GM10248 (cell line): Measurements from ENCODE around the gene ACAP3.

Experiments
- CTCF ChIA-PET: fragments of 300-600 bp; sonication (Branson Sonifier 250); formaldehyde crosslinking; extraction: SDS; loops from one replicate; lab custom pipeline; 2021; ENCODE audit warnings: antibody characterized with exemption; lab: Yijun Ruan, JAX
- POLR2A ChIA-PET: fragments of 350-650 bp; sonication (Branson Sonifier 250); formaldehyde crosslinking; extraction: SDS; loops from one replicate; lab custom pipeline; 2020; ENCODE audit warnings: antibody characterized with exemption; lab: Yijun Ruan, JAX
- DNase-seq: peaks from one replicate; pipeline ENCODE4 v3.0.0; 2012; ENCODE audit errors: extremely low spot score
- TF ChIP-seq, protein P1 (sequence below): IDR thresholded peaks from 2 replicates; pipeline ENCODE4 v1.5.1; 2012; ENCODE audit warnings: mild to moderate bottlenecking, low read depth; ENCODE audit errors: extremely low read depth, missing control alignments, control extremely low read depth

The ACAP3 gene

DNA sequence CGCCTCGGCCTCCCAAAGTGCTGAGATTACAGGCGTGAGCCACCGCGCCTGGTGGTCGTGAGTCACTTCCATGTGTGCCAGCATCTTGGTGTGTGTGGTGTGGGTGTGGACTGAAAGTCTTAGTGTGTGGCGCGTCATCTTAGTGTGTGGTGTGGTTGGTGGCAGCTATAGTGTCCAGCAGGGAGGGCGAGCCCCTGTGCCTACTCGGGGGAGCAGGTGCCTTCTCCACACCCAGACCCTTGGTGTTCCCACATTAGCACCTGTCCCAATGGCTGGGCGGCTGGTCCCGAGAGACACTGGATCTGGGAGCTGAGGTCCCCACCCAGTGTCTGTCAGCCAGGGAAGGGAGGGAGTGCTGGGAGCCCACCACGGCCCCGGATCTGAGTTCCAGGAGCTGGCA lies 24.7 kb downstream of the ACAP3 start:
- ChIA-PET POLR2A (no interaction called here), CTCF (interaction anchor here (1.7 kb wide), 1 partner anchor 161 kb away, joined by 6 read pairs; no protein-coding TSS in a partner anchor)
- DNase-seq, result no peak
- TF ChIP-seq, protein P1, sequence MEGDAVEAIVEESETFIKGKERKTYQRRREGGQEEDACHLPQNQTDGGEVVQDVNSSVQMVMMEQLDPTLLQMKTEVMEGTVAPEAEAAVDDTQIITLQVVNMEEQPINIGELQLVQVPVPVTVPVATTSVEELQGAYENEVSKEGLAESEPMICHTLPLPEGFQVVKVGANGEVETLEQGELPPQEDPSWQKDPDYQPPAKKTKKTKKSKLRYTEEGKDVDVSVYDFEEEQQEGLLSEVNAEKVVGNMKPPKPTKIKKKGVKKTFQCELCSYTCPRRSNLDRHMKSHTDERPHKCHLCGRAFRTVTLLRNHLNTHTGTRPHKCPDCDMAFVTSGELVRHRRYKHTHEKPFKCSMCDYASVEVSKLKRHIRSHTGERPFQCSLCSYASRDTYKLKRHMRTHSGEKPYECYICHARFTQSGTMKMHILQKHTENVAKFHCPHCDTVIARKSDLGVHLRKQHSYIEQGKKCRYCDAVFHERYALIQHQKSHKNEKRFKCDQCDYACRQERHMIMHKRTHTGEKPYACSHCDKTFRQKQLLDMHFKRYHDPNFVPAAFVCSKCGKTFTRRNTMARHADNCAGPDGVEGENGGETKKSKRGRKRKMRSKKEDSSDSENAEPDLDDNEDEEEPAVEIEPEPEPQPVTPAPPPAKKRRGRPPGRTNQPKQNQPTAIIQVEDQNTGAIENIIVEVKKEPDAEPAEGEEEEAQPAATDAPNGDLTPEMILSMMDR, result no peak

DNA sequence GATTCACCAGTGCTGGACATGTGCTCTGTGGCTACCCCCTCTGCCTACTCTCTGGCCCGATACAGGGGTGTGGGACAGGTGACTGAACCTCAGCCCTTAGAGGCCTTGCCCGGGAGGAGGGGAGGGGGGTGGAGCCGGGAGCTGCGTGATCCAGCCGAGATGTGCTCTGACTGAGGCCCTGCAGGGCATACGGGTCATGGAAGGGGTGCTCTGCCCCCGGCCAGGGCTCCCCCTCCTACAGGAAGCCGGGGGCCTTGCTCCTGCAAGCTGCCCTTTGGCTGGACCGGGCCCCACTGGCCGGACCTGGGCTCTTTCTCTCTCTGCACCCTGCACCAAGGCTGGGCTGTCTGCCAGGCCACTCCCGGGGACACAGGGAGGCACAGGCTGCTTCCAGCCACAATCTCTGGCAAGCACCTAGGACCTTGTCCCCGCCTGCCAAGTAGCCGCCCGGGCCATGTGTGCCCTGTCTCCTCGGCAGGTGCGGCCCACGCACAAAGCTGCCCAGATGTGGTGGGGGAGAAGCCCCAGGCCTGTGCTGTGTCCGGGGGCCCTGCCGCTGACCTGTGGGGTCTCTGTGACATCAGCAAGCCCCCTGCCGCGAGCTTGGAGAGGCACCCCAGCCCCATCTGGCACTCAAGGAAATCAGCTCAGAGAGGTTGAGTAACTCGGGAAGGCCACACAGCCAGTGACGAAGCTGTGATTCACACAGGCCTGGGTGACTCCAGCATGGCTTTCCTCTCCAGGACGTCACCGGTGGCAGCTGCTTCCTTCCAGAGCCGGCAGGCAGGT lies 26.0 kb downstream of the ACAP3 start:
- DNase-seq, result no peak
- ChIA-PET CTCF (interaction anchor here (0.9 to 1.5 kb wide), 4 partner anchors 10 to 249 kb away, joined by 3 to 4 read pairs (median 3); no protein-coding TSS in a partner anchor), POLR2A (no interaction called here)
- TF ChIP-seq, protein P1, result no peak

DNA sequence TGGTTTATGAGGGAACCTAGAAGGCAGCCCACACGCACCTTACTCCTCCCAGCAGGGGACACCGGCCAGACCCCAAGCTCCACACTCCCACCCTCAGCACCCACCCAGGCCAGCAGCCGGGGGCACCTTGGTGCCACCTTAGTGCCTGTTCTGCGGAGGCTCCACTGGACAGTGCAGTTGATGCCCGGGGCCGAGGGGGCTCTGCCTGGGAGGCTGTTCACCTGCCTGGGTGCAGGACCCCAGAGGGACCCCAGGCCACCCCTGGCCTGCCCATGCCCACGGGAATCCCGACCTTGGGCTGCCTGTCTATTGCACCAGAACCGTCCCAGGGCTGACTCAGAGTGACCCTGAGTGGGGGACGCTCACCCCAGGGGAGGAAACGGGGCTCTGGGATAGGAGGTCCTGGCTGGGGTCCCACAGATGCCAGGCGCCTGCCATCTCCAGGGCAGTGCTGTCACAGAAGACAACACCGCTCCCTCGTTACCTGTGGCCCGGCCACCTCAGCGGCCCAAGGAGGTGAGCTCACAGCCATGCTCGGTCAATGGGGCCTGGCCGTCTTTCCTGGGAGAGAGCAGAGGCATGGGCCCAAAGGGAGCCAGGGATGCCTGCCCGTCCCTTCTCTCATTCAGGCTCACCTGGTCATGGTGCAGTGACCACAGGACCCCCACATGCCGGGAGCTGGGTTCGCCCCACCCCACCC lies 26.8 kb downstream of the ACAP3 start:
- TF ChIP-seq, protein P1, result no peak
- ChIA-PET CTCF (interaction anchor here (0.9 to 1.5 kb wide), 4 partner anchors 11 to 158 kb away, joined by 3 to 4 read pairs (median 4); no protein-coding TSS in a partner anchor), POLR2A (no interaction called here)
- no peak for DNase-seq

DNA sequence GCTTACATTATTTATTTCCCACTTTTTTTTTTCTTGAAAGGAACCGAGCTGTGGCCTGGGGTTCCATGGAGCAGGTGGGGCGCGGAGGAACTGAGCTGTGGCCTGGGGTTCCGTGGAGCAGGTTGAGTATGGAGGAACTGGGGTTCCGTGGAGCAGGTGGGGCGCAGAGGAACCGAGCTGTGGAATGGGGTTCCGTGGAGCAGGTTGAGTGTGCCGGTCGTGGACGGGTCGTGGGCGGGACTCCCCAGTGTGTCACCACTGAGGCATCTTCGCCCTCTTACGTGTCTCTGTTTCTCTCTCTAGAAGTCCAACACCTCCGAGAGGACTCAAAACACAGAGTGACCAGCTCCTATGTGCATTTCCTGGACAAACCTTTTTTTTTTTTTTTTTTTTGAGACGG lies 28.7 kb downstream of the ACAP3 start:
- ChIA-PET POLR2A (no interaction called here), CTCF (interaction anchor here (1.1 kb wide), 1 partner anchor 12 kb away, joined by 3 read pairs; no protein-coding TSS in a partner anchor)
- DNase-seq, result no peak
- TF ChIP-seq, protein P1, result no peak

GRCh38 chr1:1278620-1279019 lies 29.1 kb downstream of the ACAP3 start:
- TF ChIP-seq, protein P1, result no peak
- ChIA-PET CTCF (interaction anchor here (0.7 to 1.1 kb wide), 2 partner anchors 13 to 277 kb away, joined by 3 read pairs; no protein-coding TSS in a partner anchor), POLR2A (interaction anchor here (0.6 kb wide), 1 partner anchor 1109 kb away, joined by 3 read pairs; no protein-coding TSS in a partner anchor)
- DNase-seq, result no peak

- POLR2A ChIA-PET, result no interaction called here
- CTCF ChIA-PET, result interaction anchor here (1.4 kb wide), 1 partner anchor 16 kb away, joined by 4 read pairs; no protein-coding TSS in a partner anchor
- DNase-seq, result no peak
Observed at GRCh38 chr1:1275836-1276235, 31.9 kb downstream of the ACAP3 start.

More at GRCh38 chr1:1275836-1276235, 31.9 kb downstream of the ACAP3 start:
- TF ChIP-seq, protein P1, result no peak
